AG09309 (cell line): ENCODE measurements around the gene GOLGA3.

Experiments used
- DNase-seq: peaks from one replicate; pipeline ENCODE4 v3.0.0-alpha.2; 2010; ENCODE audit warnings: low read depth
- H3K4me3 ChIP-seq: 2 replicates; pipeline ENCODE4 v1.5.1; 2011; ENCODE audit warnings: mild to moderate bottlenecking, low read depth, low read length, moderate library complexity; ENCODE audit not compliant: control insufficient read depth
- CTCF ChIP-seq: IDR thresholded peaks from 2 replicates; pipeline ENCODE4 v1.5.1; 2011; ENCODE audit warnings: mild to moderate bottlenecking, low read depth, low read length, inconsistent platforms; ENCODE audit not compliant: insufficient read depth, control insufficient read depth; ENCODE audit errors: missing control alignments

The GOLGA3 gene

GRCh38 chr12:132789099-132789471 lies 39.6 kb downstream of the GOLGA3 start:
- no peak for DNase-seq
- no peak for TF ChIP-seq CTCF

DNA sequence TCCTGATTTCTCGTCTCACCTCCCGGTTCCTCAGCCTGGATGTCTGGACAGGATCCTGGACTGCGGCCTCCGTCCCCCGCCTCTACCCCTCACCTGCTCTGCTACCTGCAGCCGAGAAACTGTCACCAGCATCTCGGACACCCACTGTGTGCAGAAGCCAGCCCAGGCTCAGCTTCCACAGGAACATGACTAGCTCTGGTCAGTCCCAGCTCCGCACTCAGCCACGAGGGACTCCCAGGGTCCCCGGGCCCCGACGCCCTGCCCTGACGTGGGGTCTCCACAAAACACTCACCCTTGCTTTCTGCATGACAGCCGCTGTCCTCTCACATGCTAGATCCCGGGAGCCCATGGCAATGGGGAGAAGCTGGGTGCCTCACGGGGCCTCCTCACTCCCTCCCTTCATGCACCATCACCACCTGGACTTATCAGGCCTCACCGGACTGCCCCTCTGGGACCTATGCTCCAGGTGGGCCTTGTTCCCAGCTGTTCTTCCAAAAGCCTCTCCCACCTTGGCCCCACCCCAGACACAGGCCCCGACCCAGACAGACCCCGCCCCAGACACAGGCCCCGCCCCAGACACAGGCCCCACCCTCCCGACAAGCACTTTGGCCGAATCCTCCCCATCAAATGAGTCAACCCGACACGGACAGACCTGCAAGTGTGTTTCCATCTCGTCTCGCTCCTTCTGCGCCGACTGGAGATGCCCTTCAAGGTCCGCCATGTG lies 40.1 kb downstream of the GOLGA3 start:
- DNase-seq: no peak
- no peak overlapping the region for H3K4me3 ChIP-seq
- no peak for TF ChIP-seq CTCF

More at GRCh38 chr12:132789099-132789471, 39.6 kb downstream of the GOLGA3 start:
- H3K4me3 ChIP-seq: no peak overlapping the region

GRCh38 chr12:132787877-132788276 lies 40.8 kb downstream of the GOLGA3 start:
- no peak for TF ChIP-seq CTCF
- no peak for DNase-seq
- H3K4me3 ChIP-seq: no peak overlapping the region

- no peak for DNase-seq
- TF ChIP-seq CTCF: no peak
- no peak overlapping the region for H3K4me3 ChIP-seq
These were observed 42.5 kb downstream of the GOLGA3 start for GRCh38 chr12:132786192-132786591.

- H3K4me3 ChIP-seq: no peak overlapping the region
- TF ChIP-seq CTCF: no peak
- no peak for DNase-seq
These were observed 44.1 kb downstream of the GOLGA3 start for GRCh38 chr12:132784580-132784979.

- no peak overlapping the region for H3K4me3 ChIP-seq
- no peak for TF ChIP-seq CTCF
- DNase-seq: no peak
These were observed 44.6 kb downstream of the GOLGA3 start for GRCh38 chr12:132783917-132784531.
